ENCODE data around the gene MSI2.

MSI2 gene

GRCh38 chr17:57463103-57463885 is 207.0 kb downstream of the MSI2 start:
- H3K4me1 ChIP-seq (ENCODE audit: control insufficient read depth in 1 of 2, insufficient read depth in 2 of 2, low read length in 2 of 2): no peaks in the 10 kb centered on the region

GRCh38 chr17:57464191-57464864 is 208.0 kb downstream of the MSI2 start:
- Histone ChIP-seq H3K4me3 (ENCODE audit: low read depth in 1 of 2, low read length in 2 of 2) (no peak overlapping the region), H3K4me1 (ENCODE audit: control insufficient read depth in 1 of 2, insufficient read depth in 2 of 2, low read length in 2 of 2) (no peaks in the 10 kb centered on the region), H3K36me3 (ENCODE audit: control insufficient read depth in 1 of 2, insufficient read depth in 2 of 2, low read length in 2 of 2) (no peaks in the 10 kb centered on the region), H3K27ac (ENCODE audit: low read length) (no peak overlapping the region), H3K9me3 (ENCODE audit: control insufficient read depth in 1 of 2, low read length in 2 of 2) (no peaks in the 10 kb centered on the region), H3K27me3 (ENCODE audit: low read depth, low read length) (no peaks in the 10 kb centered on the region)

More at GRCh38 chr17:57463103-57463885, 207.0 kb downstream of the MSI2 start:
- no peak overlapping the region for H3K4me3 ChIP-seq (ENCODE audit: low read depth in 1 of 2, low read length in 2 of 2)
- H3K27me3 ChIP-seq (ENCODE audit: low read depth, low read length): no peaks in the 10 kb centered on the region
- no peaks in the 10 kb centered on the region for H3K36me3 ChIP-seq (ENCODE audit: control insufficient read depth in 1 of 2, insufficient read depth in 2 of 2, low read length in 2 of 2)
- no peaks in the 10 kb centered on the region for H3K9me3 ChIP-seq (ENCODE audit: control insufficient read depth in 1 of 2, low read length in 2 of 2)
- no peak overlapping the region for H3K27ac ChIP-seq (ENCODE audit: low read length)

GRCh38 chr17:57465610-57466009 is 209.3 kb downstream of the MSI2 start:
- H3K27ac ChIP-seq (ENCODE audit: low read length): no peak overlapping the region
- no peaks in the 10 kb centered on the region for H3K4me1 ChIP-seq (ENCODE audit: control insufficient read depth in 1 of 2, insufficient read depth in 2 of 2, low read length in 2 of 2)

GRCh38 chr17:57466017-57466471 is 209.7 kb downstream of the MSI2 start:
- H3K9me3 ChIP-seq (ENCODE audit: control insufficient read depth in 1 of 2, low read length in 2 of 2): no peaks in the 10 kb centered on the region
- H3K36me3 ChIP-seq (ENCODE audit: control insufficient read depth in 1 of 2, insufficient read depth in 2 of 2, low read length in 2 of 2): no peaks in the 10 kb centered on the region
- H3K4me1 ChIP-seq (ENCODE audit: control insufficient read depth in 1 of 2, insufficient read depth in 2 of 2, low read length in 2 of 2): no peaks in the 10 kb centered on the region
- no peaks in the 10 kb centered on the region for H3K27me3 ChIP-seq (ENCODE audit: low read depth, low read length)
- H3K27ac ChIP-seq (ENCODE audit: low read length): no peak overlapping the region
- H3K4me3 ChIP-seq (ENCODE audit: low read depth in 1 of 2, low read length in 2 of 2): no peak overlapping the region

More at GRCh38 chr17:57465610-57466009, 209.3 kb downstream of the MSI2 start:
- no peaks in the 10 kb centered on the region for H3K36me3 ChIP-seq (ENCODE audit: control insufficient read depth in 1 of 2, insufficient read depth in 2 of 2, low read length in 2 of 2)
- no peaks in the 10 kb centered on the region for H3K27me3 ChIP-seq (ENCODE audit: low read depth, low read length)
- H3K9me3 ChIP-seq (ENCODE audit: control insufficient read depth in 1 of 2, low read length in 2 of 2): no peaks in the 10 kb centered on the region
- H3K4me3 ChIP-seq (ENCODE audit: low read depth in 1 of 2, low read length in 2 of 2): no peak overlapping the region

- no peaks in the 10 kb centered on the region for H3K27me3 ChIP-seq (ENCODE audit: low read depth, low read length)
- H3K36me3 ChIP-seq (ENCODE audit: control insufficient read depth in 1 of 2, insufficient read depth in 2 of 2, low read length in 2 of 2): no peaks in the 10 kb centered on the region
- no peaks in the 10 kb centered on the region for H3K9me3 ChIP-seq (ENCODE audit: control insufficient read depth in 1 of 2, low read length in 2 of 2)
- H3K4me1 ChIP-seq (ENCODE audit: control insufficient read depth in 1 of 2, insufficient read depth in 2 of 2, low read length in 2 of 2): no peaks in the 10 kb centered on the region
- no peak overlapping the region for H3K27ac ChIP-seq (ENCODE audit: low read length)
- no peak overlapping the region for H3K4me3 ChIP-seq (ENCODE audit: low read depth in 1 of 2, low read length in 2 of 2)
Observed at GRCh38 chr17:57466521-57466920, 210.2 kb downstream of the MSI2 start.

GRCh38 chr17:57467226-57467625 is 210.9 kb downstream of the MSI2 start:
- H3K9me3 ChIP-seq (ENCODE audit: control insufficient read depth in 1 of 2, low read length in 2 of 2): no peaks in the 10 kb centered on the region
- no peaks in the 10 kb centered on the region for H3K4me1 ChIP-seq (ENCODE audit: control insufficient read depth in 1 of 2, insufficient read depth in 2 of 2, low read length in 2 of 2)
- H3K36me3 ChIP-seq (ENCODE audit: control insufficient read depth in 1 of 2, insufficient read depth in 2 of 2, low read length in 2 of 2): no peaks in the 10 kb centered on the region
- no peaks in the 10 kb centered on the region for H3K27me3 ChIP-seq (ENCODE audit: low read depth, low read length)
- H3K27ac ChIP-seq (ENCODE audit: low read length): no peak overlapping the region
- no peak overlapping the region for H3K4me3 ChIP-seq (ENCODE audit: low read depth in 1 of 2, low read length in 2 of 2)

- Histone ChIP-seq H3K4me3 (ENCODE audit: low read depth in 1 of 2, low read length in 2 of 2) (no peak overlapping the region), H3K4me1 (ENCODE audit: control insufficient read depth in 1 of 2, insufficient read depth in 2 of 2, low read length in 2 of 2) (peaks cover 0 to under 1% of the 10 kb centered on the region in 2 donors), H3K27me3 (ENCODE audit: low read depth, low read length) (no peaks in the 10 kb centered on the region), H3K36me3 (ENCODE audit: control insufficient read depth in 1 of 2, insufficient read depth in 2 of 2, low read length in 2 of 2) (no peaks in the 10 kb centered on the region), H3K9me3 (ENCODE audit: control insufficient read depth in 1 of 2, low read length in 2 of 2) (no peaks in the 10 kb centered on the region), H3K27ac (ENCODE audit: low read length) (no peak overlapping the region)
Observed at GRCh38 chr17:57467801-57468200, 211.5 kb downstream of the MSI2 start.

GRCh38 chr17:57468932-57469775 is 212.8 kb downstream of the MSI2 start:
- no peaks in the 10 kb centered on the region for H3K36me3 ChIP-seq (ENCODE audit: control insufficient read depth in 1 of 2, insufficient read depth in 2 of 2, low read length in 2 of 2)
- H3K27ac ChIP-seq (ENCODE audit: low read length): no peak overlapping the region
- H3K4me3 ChIP-seq (ENCODE audit: low read depth in 1 of 2, low read length in 2 of 2): no peak overlapping the region
- no peaks in the 10 kb centered on the region for H3K9me3 ChIP-seq (ENCODE audit: control insufficient read depth in 1 of 2, low read length in 2 of 2)
- peaks cover 0 to 14% of the 10 kb centered on the region in 2 donors for H3K4me1 ChIP-seq (ENCODE audit: control insufficient read depth in 1 of 2, insufficient read depth in 2 of 2, low read length in 2 of 2)
- H3K27me3 ChIP-seq (ENCODE audit: low read depth, low read length): no peaks in the 10 kb centered on the region

GRCh38 chr17:57470906-57471305 is 214.6 kb downstream of the MSI2 start:
- Histone ChIP-seq H3K27me3 (ENCODE audit: low read depth, low read length) (no peaks in the 10 kb centered on the region), H3K36me3 (ENCODE audit: control insufficient read depth in 1 of 2, insufficient read depth in 2 of 2, low read length in 2 of 2) (no peaks in the 10 kb centered on the region), H3K27ac (ENCODE audit: low read length) (no peak overlapping the region), H3K9me3 (ENCODE audit: control insufficient read depth in 1 of 2, low read length in 2 of 2) (no peaks in the 10 kb centered on the region), H3K4me3 (ENCODE audit: low read depth in 1 of 2, low read length in 2 of 2) (no peak overlapping the region), H3K4me1 (ENCODE audit: control insufficient read depth in 1 of 2, insufficient read depth in 2 of 2, low read length in 2 of 2) (peaks cover 0 to 15% of the 10 kb centered on the region in 2 donors)

GRCh38 chr17:57471868-57472368 is 215.6 kb downstream of the MSI2 start:
- H3K27ac ChIP-seq (ENCODE audit: low read length): no peak overlapping the region
- H3K27me3 ChIP-seq (ENCODE audit: low read depth, low read length): no peaks in the 10 kb centered on the region
- H3K36me3 ChIP-seq (ENCODE audit: control insufficient read depth in 1 of 2, insufficient read depth in 2 of 2, low read length in 2 of 2): no peaks in the 10 kb centered on the region
- H3K9me3 ChIP-seq (ENCODE audit: control insufficient read depth in 1 of 2, low read length in 2 of 2): no peaks in the 10 kb centered on the region
- no peak overlapping the region for H3K4me3 ChIP-seq (ENCODE audit: low read depth in 1 of 2, low read length in 2 of 2)
- H3K4me1 ChIP-seq (ENCODE audit: control insufficient read depth in 1 of 2, insufficient read depth in 2 of 2, low read length in 2 of 2): peaks cover 0 to 15% of the 10 kb centered on the region in 2 donors

- Histone ChIP-seq H3K4me3 (ENCODE audit: low read depth in 1 of 2, low read length in 2 of 2) (no peak overlapping the region), H3K9me3 (ENCODE audit: control insufficient read depth in 1 of 2, low read length in 2 of 2) (no peaks in the 10 kb centered on the region), H3K27ac (ENCODE audit: low read length) (no peak overlapping the region), H3K36me3 (ENCODE audit: control insufficient read depth in 1 of 2, insufficient read depth in 2 of 2, low read length in 2 of 2) (no peaks in the 10 kb centered on the region), H3K4me1 (ENCODE audit: control insufficient read depth in 1 of 2, insufficient read depth in 2 of 2, low read length in 2 of 2) (peaks cover 0 to 38% of the 10 kb centered on the region in 2 donors), H3K27me3 (ENCODE audit: low read depth, low read length) (no peaks in the 10 kb centered on the region)
Observed at GRCh38 chr17:57475796-57476195, 219.5 kb downstream of the MSI2 start.

Measured in muscle layer of duodenum (tissue), 2 donors.